Colon (tissue), 2 donors: ENCODE results near the gene SCNN1A.

ENCODE experiments used
- FAIRE-seq: peaks from 2 replicates; lab custom pipeline; 2012; peaks lifted over from hg19 to GRCh38; lab: Jason Lieb, UNC
- donor health status: control.
- donor health status: control.

Gene SCNN1A

GRCh38 chr12:6317693-6318439, 57.5 kb downstream of the SCNN1A start:
- no peak for FAIRE-seq

- FAIRE-seq, result no peak
Observed at GRCh38 chr12:6316921-6317692, 58.3 kb downstream of the SCNN1A start.

DNA sequence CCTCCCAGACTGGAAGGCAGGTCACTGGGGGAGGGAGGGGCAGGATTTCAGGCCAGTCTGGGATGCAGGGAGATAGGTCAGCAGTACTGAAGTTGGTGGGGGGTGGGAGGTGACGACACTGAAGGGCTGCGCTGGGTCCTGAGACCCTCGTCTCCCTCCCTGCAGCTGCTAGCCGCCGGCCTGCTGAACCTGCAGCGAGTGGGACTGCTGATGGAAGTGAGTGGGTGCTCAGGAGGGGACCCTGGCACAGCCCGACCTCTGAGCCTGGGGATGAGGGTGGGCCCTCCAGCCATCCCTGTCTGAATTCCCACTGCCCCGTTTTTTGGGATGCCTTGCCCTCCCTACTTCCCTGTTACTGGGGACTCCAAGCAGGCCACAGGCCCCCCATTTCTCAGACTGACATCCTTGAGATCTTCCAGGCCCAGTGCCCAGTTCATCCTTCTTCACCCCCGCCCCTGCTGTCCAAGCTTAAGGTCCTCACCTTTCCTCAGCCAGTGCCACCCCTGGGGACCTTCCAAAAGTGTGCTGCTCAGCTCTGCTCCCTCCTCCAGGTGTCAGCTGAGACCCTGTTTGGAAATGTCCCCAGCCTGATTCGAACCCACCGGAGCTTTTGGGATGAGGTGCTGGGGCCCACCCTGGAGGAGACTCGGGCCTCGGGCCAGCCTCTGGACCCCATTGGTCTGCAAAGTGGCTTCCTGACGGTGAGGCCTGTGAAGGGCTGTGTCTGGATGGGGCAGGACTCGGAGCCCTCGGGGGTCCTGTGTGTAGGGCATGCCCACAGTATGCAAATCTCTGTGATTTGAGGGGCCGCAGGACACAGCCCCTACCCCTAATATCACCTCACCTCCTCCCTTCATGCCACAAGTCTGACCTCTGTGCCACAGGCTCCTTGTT, 59.4 kb downstream of the SCNN1A start:
- FAIRE-seq, result no peak

DNA sequence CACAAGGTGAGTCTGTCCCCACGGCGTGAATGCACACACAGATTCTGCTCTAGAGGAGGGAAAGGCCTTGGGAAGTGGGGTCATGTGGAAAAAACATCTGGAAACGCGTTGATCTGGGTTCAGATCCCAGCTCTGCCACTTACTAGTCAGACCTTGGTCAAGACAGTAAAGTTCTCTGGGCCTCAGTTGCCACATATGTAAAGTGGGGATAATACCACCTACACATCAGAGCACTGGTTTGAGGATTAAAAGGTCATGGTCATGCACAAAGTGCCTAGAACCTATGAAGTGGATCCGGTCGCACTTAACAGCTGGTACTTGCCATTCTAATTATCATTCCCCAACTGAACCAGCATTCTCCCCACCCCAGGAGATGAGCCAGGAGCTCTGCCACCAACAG, 60.2 kb downstream of the SCNN1A start:
- no peak for FAIRE-seq

DNA sequence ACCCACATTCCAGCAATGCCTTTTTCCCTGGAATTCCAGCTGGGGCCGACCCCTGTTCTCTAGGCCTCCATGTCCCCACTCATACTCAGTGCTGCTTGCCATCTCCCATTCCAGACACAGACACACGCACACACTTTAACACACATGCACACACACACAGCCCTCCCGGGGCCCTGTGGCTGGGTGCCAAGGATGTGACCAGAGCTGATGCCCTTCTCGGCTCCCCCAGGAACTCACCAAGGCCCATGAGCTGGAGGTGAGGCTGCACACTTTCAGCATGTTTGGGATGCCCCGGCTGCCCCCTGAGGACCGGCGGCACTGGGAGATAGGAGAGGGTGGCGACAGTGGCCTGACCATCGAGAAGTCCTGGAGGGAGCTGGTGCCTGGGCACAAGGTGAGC, 60.6 kb downstream of the SCNN1A start:
- FAIRE-seq, result no peak

DNA sequence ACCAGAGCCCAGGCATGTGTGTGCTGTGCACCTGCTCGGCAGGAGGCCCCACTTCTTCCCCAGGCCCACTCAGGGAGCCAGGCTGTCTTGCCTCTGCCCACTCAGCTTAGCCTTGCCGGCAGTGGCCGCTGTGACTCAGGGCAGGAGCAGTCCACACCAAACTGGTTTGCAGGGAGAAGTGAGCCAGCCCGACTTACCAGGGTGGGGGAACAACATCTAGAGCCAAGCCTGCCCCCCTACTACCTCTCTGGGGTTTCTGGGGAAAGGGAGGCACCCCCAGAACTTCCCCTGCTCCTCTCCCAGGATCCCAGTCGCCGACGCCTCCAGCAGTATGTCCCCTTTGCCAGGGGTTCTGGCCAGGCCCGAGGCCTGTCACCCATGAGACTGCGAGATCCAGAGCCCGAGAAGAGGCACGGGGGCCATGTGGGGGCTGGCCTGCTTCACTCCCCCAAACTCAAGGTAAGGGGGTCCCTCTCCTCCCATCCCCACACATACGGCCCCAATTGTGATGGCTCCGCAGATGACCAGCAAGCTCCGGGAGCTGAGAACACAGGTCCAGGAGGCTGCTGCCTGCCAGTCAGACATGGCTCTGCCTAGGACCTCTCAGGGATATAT, 61.9 kb downstream of the SCNN1A start:
- FAIRE-seq, result no peak

DNA sequence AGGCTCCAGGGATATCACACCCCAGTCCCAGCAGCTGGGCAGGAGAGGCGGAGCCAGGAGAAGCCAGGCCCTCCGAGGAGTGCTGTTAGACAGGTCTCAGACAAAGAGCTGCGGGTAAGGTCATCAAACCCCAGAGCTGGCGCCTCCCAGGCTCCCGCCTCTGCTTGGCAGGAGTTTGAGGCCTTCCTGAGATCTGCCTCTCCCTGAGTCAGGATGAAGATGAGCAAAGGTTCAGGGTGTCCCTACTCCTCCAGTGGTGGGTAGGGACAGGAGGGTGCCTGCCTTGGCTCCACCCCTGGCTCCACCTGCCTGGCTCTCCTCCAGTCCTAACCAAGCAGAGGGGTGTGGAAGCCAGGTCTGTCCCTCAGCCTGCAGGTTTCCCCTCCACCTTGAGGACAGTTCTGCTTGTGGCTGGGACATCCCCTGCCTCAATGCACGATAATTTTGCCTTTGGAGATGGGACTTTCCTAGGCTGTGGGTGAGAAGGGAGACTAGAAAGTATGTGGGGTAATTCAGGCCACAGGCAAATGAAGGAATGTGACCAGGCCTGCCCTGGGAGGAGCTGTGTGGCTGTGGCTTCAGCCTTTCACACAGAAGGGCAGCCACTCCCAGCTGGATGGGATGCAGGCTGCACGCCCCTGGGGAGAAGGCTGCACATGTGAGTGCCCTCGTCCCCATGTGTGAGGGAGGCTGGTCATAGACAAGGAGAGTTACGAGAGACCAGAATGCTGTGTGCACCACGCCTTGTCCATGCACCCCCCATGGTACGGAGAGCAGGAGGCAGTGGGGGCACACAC, 62.6 kb downstream of the SCNN1A start:
- FAIRE-seq, result no peak

GRCh38 chr12:6311822-6312528, 63.4 kb downstream of the SCNN1A start:
- FAIRE-seq, result no peak

DNA sequence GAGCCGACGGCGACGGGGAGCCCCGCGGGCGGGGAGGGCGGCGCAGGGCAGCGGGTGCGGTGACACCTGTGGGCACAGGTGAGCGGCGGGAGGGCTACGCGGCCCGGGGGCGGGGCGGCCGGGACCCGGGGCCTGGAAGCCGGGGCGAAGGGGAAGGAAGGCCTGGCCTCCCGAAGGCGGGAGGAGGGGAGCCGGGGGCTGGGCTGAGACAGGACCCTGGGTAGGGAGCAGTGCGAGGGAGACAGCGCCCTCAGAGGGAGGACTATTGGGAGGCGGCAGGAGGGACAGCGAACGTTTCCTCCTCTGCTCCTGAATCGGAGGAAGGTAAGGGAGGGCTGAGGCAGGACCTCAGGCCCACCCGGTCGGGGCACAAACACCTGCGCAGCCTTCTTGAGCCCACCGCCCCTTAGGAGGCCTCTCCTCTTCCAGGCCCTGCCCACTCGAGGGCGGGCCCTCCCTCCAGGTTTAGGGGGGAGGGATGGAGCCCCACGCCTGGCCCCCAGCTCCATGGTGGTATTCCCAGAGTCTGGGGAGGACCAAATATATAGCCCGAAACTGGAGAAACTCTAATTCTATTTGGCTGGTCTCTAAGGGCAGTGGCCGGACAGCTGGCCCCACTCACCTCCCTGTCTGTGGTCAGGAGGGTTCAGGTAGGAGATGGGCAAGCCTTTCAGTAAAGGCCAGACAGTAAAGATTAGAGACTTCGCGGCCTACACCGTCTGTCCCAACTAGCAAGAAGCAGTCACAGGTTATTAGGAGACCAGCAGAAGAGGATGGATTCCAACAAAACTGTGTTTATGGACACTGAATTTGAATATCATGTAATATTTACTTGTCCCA, 64.4 kb downstream of the SCNN1A start:
- FAIRE-seq, result no peak

GRCh38 chr12:6307529-6307928, 67.8 kb downstream of the SCNN1A start:
- FAIRE-seq, result no peak

GRCh38 chr12:6306599-6307220, 68.7 kb downstream of the SCNN1A start:
- no peak for FAIRE-seq

- FAIRE-seq, result no peak
Observed at GRCh38 chr12:6306151-6306550, 69.2 kb downstream of the SCNN1A start.

DNA sequence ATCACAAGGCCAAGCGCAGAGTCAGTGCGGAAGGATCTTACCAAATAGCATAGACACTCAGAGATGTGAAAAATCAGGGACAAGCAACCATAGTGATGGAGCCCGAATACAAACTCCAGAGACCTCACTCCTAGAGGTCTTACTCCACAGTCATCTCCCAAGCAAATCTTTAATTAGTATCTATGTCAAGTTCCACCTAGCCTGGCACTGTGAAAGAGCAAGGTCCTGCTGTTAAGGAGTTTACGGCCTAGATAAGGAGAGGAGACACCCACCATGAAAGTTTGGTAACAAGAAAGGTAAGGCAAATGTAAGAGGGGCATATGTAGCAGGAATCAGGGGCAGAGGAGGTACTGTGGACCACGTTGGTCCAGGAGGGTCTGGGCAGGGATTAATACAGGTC, 72.3 kb downstream of the SCNN1A start:
- no peak for FAIRE-seq

GRCh38 chr12:6302621-6303020, 72.7 kb downstream of the SCNN1A start:
- FAIRE-seq, result no peak

DNA sequence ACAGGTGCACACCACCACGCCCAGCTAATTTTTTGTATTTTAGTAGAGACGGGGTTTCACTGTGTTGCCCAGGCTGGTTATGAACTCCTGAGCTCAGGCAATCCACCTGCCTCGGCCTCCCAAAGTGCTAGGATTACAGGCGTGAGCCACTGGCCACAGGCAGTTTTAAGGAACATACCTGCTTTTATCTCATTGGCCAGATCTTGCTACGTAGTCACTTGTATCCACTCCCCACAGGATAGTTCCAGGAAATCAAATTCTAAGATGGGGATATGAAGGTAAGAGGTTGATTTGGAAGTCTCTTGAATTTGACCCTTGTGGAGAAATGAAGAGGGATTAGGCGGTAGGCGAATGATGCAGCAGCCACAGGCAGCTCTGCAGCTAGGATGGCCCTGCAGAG, 73.6 kb downstream of the SCNN1A start:
- no peak for FAIRE-seq

- FAIRE-seq, result no peak
Observed at GRCh38 chr12:6297170-6297569, 78.2 kb downstream of the SCNN1A start.
